ENCODE results near the gene SMIM9. TPM values are rescaled to one million over a fixed set of nuclear protein-coding genes. Genes with fewer than 3 reads are reported as not detected.

SMIM9 gene
- not detected in 2 replicates for total RNA-seq

DNA sequence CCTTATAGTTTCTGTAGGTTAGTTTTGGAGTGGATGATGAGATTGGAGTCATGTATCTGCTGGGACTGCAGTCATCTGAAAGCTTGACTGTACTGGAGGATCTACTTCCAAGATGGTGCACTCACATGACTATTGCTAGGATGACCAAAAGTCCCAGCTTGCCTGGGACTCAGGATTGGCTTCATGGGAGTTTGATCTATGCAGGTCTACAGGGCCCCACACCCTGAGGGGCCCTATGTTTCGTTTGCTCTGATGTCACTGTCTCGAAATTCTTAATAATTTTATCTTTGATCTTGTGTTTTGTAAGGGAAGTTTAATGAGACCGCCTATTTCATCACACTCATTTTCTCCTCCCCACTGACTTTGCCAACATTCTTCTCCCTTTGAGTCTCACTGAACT is at the start of gene SMIM9:
TSS of gene SMIM9 (minus strand) at position 101 of the 400 bp plus-strand sequence. CDS start 3,806 bp downstream, outside the sequence.

GRCh38 chrX:154804957-154805695 is 29.3 kb downstream of the SMIM9 start, which contains the start of gene MPP1:
Gene MPP1, minus strand, starts transcription at chrX:154805485. Its CDS starts 112 bp downstream, at chrX:154805373.

Other genes starting within 250 kb of the SMIM9 start
- not detected in 2 replicates for gene CTAG1A, start 249.5 kb downstream of the SMIM9 start, total RNA-seq
- not detected in 2 replicates for gene CTAG1B, start 215.4 kb downstream of the SMIM9 start, total RNA-seq
- 0.65 and 3.3 TPM in 2 replicates for gene CTAG2, start 181.1 kb downstream of the SMIM9 start, total RNA-seq
- 2.4 and 3.5 TPM in 2 replicates for gene GAB3, start 83.6 kb downstream of the SMIM9 start, total RNA-seq
- 36.2 and 53.6 TPM in 2 replicates for gene DKC1, start 71.8 kb downstream of the SMIM9 start, total RNA-seq
- gene MPP1, start 29.2 kb downstream of the SMIM9 start, total RNA-seq: 13.4 and 17.9 TPM in 2 replicates
- gene F8A1, start 51.7 kb upstream of the SMIM9 start, total RNA-seq: 1.8 and 4.6 TPM in 2 replicates
- gene F8, start 188.1 kb upstream of the SMIM9 start, total RNA-seq: 2.4 and 2.9 TPM in 2 replicates
- 38.8 and 47.2 TPM in 2 replicates for gene FUNDC2, start 192.2 kb upstream of the SMIM9 start, total RNA-seq
- 9.0 and 13.4 TPM in 2 replicates for gene CMC4, start 236.5 kb upstream of the SMIM9 start, total RNA-seq
- 0.30 and 3.1 TPM in 2 replicates for gene MTCP1, start 236.5 kb upstream of the SMIM9 start, total RNA-seq
- 12.2 and 23.4 TPM in 2 replicates for gene BRCC3, start 236.8 kb upstream of the SMIM9 start, total RNA-seq